Chondrocyte (in vitro differentiated cells): Measurements from ENCODE around the gene RALGAPA1. TPM values are rescaled to one million over a fixed set of nuclear protein-coding genes. Genes with fewer than 3 reads are reported as not detected.

Experiments
- DNase-seq: peaks from one replicate; pipeline ENCODE4 v3.0.0; 2021; ENCODE audit warnings: mixed read lengths, low spot score
- H3K27ac Mint-ChIP-seq: one replicate; pipeline ENCODE4 v1.8.0; 2021; ENCODE audit warnings: mild to moderate bottlenecking, moderate library complexity, mixed read lengths; ENCODE audit not compliant: unreplicated experiment
- H3K27me3 Mint-ChIP-seq: 2 replicates; pipeline ENCODE4 v1.8.0; 2021; ENCODE audit warnings: low read depth, mixed read lengths
- H3K36me3 Mint-ChIP-seq: 2 replicates; pipeline ENCODE4 v1.8.0; 2021; ENCODE audit warnings: low read depth, mixed read lengths
- H3K4me1 Mint-ChIP-seq: 2 replicates; pipeline ENCODE4 v1.8.0; 2021; ENCODE audit warnings: low read depth, mild to moderate bottlenecking, mixed read lengths
- H3K4me3 Mint-ChIP-seq: one replicate; pipeline ENCODE4 v1.8.0; 2021; ENCODE audit warnings: mild to moderate bottlenecking, moderate library complexity, mixed read lengths; ENCODE audit not compliant: unreplicated experiment
- H3K9me3 Mint-ChIP-seq: 2 replicates; pipeline ENCODE4 v1.8.0; 2021; ENCODE audit warnings: low read depth, mixed read lengths
- total RNA-seq: library from RNA; stranded (reverse); gene quantifications from 3 replicates; pipeline ENCODE4 v1.2.1, GENCODE V29; 2021
- TF ChIP-seq, protein P1 (sequence below): fragments of 200-600 bp; sonication (generic); IDR thresholded peaks from 2 replicates; pipeline ENCODE4 v1.5.0; 2021; ENCODE audit warnings: antibody characterized with exemption, mild to moderate bottlenecking, moderate library complexity

The RALGAPA1 gene
- total RNA-seq, 1 donor from 2014 or later = 33.2 TPM

DNA sequence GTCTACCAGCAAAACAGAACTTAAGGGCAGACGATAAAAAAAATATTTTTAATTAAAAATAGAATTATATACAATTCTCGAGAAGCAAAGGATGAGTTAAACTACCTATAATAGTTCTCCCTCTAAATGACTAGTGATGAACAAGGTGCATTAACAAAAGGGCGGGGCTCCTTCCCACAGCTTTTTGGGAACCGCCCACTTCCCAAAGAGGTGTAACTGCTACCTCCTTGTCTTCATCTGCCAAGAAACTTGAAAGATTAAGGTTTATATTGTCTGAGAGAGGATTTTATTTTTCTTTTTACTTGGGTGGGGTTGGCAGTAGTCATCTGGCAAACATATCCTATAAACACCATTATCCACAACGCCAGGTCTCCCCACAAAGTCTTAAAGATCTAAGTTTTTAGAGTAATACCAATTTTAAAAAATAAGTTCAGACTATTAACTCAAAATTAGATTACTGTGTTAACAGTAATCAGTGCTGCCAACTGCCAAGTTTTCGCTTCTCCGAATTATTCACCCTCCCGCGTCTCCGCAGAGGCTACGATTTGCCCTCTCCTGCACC lies 938 bp downstream of the RALGAPA1 start:
- Mint-ChIP-seq H3K36me3 (no peaks in the 10 kb centered on the region), H3K27ac (peak overlapping the region; percentile 95)

DNA sequence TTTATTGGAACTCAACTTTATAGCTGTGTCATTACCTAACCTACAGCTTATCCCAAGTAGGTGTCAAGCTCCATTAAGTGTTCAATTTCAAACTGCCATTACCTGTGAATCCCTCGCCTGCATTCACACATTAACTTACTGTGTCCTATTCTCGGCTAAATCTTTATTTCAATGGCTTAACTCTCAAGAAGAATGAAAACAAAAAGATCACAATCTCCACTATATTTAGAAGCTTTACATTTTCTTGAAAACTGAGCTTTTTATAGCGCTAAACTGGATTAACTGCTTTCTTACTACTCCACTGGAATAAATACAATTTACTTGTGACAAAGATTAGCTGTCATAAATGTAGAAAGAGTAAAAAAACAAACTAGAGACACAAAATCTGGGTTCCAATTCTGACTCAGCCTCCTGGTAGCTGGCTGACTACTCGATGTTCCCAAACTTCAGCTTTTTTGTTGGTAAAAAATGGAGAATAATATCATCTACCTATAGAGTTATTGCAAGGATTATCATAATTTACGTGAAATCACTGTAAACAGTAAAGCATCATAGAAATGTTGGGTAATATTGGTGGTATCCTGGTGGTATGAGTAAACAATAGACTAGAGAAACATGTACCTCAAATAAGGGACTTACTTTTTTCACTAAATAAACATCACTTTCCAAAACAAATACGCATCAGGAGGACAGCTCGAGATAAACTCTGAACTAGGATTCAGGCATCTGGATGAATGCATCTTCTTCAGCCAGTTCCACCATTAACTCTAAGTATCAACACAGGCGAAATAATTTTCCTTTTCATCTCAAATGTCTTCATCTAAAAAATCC lies 1.7 kb downstream of the RALGAPA1 start:
- Mint-ChIP-seq H3K4me1 (peaks cover 32% of the 10 kb centered on the region), H3K36me3 (no peaks in the 10 kb centered on the region), H3K4me3 (peak overlapping the region; percentile 97), H3K9me3 (peaks cover 1% of the 10 kb centered on the region), H3K27ac (peak overlapping the region; percentile 66), H3K27me3 (no peaks in the 10 kb centered on the region)
- TF ChIP-seq, protein P1, sequence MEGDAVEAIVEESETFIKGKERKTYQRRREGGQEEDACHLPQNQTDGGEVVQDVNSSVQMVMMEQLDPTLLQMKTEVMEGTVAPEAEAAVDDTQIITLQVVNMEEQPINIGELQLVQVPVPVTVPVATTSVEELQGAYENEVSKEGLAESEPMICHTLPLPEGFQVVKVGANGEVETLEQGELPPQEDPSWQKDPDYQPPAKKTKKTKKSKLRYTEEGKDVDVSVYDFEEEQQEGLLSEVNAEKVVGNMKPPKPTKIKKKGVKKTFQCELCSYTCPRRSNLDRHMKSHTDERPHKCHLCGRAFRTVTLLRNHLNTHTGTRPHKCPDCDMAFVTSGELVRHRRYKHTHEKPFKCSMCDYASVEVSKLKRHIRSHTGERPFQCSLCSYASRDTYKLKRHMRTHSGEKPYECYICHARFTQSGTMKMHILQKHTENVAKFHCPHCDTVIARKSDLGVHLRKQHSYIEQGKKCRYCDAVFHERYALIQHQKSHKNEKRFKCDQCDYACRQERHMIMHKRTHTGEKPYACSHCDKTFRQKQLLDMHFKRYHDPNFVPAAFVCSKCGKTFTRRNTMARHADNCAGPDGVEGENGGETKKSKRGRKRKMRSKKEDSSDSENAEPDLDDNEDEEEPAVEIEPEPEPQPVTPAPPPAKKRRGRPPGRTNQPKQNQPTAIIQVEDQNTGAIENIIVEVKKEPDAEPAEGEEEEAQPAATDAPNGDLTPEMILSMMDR = no peak
- no peak for DNase-seq

More for the DNA sequence above, 938 bp downstream of the RALGAPA1 start:
- TF ChIP-seq, protein P1 = no peak
- no peak for DNase-seq
- Mint-ChIP-seq H3K9me3 (peaks cover 4% of the 10 kb centered on the region), H3K27me3 (no peaks in the 10 kb centered on the region), H3K4me1 (peaks cover 27% of the 10 kb centered on the region), H3K4me3 (peak overlapping the region; percentile 97)

DNA sequence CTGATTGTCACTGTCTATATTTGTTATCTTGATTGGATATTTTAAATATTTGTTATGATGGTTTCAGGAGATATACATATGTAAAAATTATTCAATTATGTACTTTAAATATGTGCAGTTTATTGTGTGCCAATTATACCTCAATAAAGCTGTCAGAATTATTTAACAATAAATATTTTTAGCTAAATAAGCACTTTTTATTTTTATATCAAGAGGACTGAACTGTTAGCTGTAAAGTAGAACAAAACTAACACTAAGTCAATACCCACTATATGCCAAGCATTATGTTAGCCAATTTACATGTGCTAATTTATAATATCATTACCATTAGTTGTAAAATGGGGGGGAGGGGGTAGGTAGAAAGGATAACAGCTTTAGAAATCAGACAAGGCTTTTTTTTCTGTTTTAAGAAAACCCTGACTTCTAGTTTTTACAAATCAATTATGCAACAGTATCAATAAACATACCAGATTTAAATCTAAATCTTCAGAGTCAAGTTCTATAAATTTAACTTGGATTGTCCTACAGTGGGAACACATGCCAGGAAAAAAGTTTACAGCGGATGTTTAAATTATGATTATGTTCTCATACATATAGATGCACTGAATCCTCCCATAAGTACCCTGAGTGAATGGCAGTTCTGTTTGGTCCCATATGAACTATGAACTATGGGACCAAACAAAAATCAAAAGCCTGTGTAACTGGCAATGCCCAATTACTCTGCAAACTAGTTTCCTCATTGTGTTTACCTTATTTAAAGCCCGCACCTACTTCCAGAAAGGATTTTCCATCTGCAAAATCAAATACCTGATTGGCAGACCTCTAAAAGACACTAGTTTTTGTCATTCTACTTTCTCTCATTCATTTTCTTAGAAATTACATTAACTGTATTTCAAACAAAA lies 2.8 kb downstream of the RALGAPA1 start:
- TF ChIP-seq, protein P1 = no peak
- Mint-ChIP-seq H3K27ac (no peak overlapping the region), H3K9me3 (no peaks in the 10 kb centered on the region), H3K4me1 (peaks cover 32% of the 10 kb centered on the region), H3K36me3 (no peaks in the 10 kb centered on the region), H3K4me3 (no peak overlapping the region), H3K27me3 (no peaks in the 10 kb centered on the region)
- DNase-seq = no peak

DNA sequence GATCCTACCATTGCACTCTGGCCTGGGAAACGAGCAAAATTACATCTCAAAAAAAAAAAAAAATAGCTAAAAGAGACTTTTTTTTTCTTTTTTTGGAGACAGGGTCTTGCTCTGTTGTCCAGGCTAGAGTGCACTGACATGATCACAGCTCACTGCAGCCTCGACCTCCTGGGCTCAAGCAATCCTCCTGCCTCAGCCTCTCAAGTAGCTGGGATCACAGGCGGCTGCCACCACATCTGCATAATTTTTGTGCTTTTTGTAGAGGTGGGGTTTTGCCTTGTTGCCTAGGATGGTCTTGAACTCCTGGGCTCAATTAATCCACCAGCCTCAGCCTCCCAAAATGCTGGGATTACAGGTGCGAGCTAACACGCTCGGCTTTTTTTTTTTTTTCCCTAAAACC lies 11.3 kb downstream of the RALGAPA1 start:
- no peak for DNase-seq
- Mint-ChIP-seq H3K4me1 (peaks cover 4% of the 10 kb centered on the region), H3K36me3 (no peaks in the 10 kb centered on the region), H3K27me3 (no peaks in the 10 kb centered on the region), H3K9me3 (no peaks in the 10 kb centered on the region), H3K27ac (no peak overlapping the region), H3K4me3 (no peak overlapping the region)
- TF ChIP-seq, protein P1 = no peak

DNA sequence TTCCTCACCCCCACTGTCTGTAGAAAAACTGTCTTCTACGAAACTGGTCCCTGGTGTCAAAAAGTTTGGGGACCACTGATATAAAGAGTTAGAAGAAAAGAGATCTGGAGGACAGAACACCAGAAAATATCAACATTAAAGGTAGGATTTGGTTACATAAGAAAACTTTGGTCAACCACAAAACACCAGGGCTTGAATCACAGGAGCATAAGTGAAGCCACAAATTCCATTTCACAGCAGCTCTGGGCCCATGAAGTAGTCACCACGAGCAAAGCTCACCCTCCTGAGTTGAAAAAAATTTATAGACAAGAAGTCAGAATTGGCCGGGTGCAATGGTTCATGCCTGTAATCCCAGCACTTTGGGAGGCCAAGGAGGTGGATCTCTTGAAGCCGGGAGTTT lies 19.4 kb downstream of the RALGAPA1 start:
- no peaks in the 10 kb centered on the region for H3K9me3 Mint-ChIP-seq
- no peak overlapping the region for H3K4me3 Mint-ChIP-seq
- H3K27ac Mint-ChIP-seq = no peak overlapping the region
- DNase-seq = no peak
- no peaks in the 10 kb centered on the region for H3K36me3 Mint-ChIP-seq
- H3K27me3 Mint-ChIP-seq = no peaks in the 10 kb centered on the region
- peaks cover 11% of the 10 kb centered on the region for H3K4me1 Mint-ChIP-seq
- TF ChIP-seq, protein P1 = no peak
